ENCODE data around the gene LCN15.
"Not testable (repeated sequence)": the region's sequence is repeated elsewhere in the genome, so short reads cannot be mapped to it uniquely, and the experiment has no call there.

The LCN15 gene, protein sequence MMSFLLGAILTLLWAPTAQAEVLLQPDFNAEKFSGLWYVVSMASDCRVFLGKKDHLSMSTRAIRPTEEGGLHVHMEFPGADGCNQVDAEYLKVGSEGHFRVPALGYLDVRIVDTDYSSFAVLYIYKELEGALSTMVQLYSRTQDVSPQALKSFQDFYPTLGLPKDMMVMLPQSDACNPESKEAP

DNA sequence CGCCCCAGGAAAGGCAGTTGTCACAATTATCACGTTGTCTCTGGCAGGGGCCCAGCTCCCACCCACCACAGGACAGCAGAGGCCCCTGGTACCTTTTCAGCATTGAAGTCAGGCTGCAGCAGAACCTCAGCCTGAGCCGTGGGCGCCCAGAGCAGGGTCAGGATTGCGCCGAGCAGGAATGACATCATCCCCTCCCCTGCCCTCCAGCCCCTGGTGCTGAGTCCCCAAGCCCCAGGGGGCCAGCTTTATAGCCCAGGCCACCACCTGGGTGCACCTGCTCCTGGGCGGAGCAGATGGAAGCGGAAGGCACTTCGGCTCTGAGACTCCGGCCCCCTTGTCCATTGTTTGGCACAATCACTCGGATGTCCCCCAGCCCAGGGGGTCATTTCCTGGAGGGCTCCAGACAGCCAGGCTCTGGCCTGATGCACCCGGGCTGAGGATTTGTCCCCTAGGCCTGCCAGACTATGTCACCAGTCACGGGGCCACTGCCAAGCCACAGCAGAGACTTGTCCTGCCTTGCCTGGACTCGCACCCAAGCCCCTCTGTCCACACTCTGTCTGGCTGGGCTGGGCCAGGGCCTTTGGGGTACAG, at the start of gene LCN15:
LCN15 (minus strand) TSS at position 218 of the 591 bp plus-strand sequence; CDS start at position 188, 30 bp downstream.
- DNase-seq (ENCODE audit: low read depth in 2 of 2) = no peak

DNA sequence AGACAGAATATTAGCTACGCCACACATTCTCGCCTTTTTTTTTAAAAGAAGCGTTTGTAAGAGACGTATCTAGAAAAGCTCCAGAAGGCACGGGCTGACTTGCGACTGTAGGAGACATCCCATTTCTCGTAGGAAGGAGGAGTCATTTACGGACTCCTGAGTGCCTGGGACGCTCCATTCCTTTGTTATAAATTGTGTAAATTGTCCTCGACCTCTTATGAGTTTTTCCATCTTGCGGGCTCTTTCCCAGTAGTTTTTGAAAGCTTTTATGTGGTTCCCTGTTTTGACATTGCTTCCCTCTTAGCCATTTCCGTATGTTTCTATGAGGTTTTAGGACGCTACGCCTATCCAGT, 44.5 kb upstream of the LCN15 start:
- no peak for DNase-seq (ENCODE audit: low read depth in 2 of 2)

DNA sequence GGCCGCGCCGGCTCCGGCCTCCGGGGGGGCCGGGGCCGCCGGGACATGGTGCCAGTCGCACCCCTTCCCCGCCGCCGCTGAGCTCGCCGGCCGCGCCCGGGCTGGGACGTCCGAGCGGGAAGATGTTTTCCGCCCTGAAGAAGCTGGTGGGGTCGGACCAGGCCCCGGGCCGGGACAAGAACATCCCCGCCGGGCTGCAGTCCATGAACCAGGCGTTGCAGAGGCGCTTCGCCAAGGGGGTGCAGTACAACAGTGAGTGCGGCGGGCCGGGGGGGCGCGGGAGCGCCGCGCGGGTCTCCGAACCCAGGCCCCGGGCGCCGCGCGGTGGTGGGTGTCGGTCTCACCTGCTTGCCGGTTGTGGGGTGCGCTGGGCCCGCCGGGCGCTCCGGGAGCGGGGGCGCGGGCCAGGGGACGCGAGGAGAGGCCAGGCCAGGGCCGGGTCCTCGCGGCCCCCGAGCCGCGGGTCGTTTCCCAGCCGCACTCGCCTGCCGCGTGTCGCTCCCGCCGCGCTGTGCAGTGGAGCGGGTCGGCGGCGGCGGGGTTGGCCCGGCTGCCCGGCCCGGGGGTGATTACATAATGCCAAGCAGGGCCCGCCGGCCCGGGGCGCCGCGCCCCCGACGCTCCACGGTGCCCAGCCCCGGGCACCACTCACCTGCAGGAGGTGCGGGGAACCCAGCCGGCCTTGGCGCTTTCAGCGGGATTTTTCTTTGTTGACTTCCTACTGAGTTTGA, 43.9 kb upstream of the LCN15 start:
- peak; percentile 14 to 19 for DNase-seq (ENCODE audit: low read depth in 2 of 2)

DNA sequence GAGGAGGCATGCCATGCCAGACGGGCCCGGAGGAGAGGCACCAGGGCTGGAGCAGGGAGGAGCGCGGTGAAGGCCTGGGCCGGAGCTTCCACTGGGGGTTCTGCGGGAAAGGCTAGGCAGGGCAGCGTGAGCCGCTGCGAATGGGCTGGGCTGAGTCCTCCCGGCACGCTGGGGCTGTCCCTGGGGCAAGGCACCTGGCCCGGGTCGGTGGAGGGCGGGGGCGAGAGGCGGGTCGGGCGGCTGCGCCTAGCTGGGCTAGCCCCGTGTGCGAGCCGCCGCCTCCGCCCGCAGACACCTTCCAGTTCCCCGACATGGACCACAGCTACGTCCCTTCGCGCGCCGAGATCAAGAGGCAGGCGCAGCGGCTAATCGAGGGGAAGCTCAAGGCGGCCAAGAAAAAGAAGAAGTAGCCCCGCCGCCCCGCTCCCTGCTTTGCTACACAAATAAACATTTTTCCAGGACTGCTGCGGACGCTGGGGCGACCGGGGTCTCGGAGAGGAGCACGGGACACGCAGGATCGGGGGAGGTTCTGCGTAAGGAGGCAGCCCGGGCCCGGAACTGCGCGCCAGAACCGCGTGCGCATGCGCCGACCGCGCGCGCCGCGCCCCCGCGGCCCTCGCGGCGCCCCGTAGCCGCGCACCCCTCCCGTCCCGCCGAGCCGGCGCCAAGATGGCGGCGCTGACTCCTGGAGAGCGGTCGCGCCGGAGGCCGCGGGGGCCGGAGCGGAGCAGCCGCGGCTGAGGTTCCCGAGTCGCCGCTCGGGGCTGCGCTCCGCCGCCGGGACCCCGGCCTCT, 43.2 kb upstream of the LCN15 start, which contains the start of gene RABL6:
RABL6 (plus strand) TSS at position 668 of the 794 bp plus-strand sequence. CDS start 249 bp downstream, outside the sequence.
- peak; percentile 64 to 68 for DNase-seq (ENCODE audit: low read depth in 2 of 2)

DNA sequence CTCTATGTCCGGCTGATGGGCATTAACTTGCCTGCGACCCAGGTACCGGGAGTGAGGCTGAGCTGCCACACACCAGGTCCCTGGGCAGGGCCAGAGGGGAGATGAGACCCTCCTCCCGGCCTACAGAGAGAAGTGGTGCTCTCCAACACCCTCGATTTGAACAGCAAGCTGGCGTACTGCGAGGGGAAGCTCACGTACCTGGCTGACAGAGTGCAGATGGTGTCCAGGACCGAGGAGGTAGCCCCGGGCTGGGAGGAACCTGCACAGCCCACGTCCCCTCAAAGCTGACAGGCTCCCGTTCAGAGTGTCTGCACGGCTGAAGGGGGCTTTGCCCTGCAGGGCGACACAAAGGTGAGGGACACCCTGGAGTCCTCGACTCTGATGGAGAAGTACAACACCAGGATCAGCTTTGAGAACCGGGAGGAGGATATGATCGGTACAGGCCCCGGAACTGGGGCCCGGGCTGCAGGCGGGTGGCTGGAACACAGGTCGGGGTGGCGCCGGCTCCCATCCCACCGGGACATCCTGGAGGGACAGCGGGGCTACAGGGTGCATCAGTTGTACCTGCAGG, 42.4 kb upstream of the LCN15 start:
- DNase-seq (ENCODE audit: low read depth in 2 of 2) = no peak

DNA sequence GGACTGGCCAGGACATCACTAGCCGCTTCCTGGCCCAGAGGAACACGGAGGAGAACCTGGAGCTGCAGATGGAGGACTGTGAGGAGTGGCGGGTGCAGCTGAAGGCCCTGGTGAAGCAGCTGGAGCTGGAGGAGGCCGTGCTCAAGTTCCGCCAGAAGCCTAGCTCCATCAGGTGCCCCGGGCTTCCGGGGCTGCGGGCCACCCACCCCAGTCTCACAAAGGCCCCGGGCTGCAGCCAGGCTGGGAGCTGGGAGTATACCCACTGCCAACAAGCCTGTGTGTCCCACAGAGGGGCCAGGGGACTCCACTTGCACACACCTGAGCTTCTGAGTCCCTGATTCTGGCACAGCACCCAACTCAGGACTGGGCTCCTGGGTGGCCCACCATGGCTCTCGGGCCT, 41.7 kb upstream of the LCN15 start:
- no peak for DNase-seq (ENCODE audit: low read depth in 2 of 2)

DNA sequence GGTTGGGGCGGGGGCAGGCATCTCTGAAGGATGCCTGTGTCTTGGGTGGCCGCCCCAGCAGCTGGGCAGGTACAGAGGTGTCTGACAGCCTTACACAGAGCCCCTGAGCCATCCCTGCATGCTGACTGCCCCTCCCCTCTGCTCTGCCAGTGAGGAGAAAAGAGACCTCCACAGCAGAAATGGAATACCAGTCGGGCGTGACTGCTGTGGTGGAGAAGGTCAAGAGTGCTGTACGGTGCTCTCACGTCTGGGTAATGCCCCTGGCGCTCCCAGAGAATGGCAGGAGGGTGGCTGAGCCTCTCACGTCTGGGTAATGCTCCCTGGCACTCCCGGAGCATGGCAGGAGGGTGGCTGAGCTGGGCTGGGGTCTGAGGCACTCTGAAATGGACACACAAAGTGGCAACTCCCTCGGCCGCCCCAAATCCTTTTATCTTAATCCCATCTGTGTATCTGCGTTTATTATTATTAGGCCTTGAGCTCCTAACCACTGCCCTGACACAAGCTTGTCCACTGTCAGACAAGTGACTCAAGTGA, 41.0 kb upstream of the LCN15 start:
- no peak for DNase-seq (ENCODE audit: low read depth in 2 of 2)

DNA sequence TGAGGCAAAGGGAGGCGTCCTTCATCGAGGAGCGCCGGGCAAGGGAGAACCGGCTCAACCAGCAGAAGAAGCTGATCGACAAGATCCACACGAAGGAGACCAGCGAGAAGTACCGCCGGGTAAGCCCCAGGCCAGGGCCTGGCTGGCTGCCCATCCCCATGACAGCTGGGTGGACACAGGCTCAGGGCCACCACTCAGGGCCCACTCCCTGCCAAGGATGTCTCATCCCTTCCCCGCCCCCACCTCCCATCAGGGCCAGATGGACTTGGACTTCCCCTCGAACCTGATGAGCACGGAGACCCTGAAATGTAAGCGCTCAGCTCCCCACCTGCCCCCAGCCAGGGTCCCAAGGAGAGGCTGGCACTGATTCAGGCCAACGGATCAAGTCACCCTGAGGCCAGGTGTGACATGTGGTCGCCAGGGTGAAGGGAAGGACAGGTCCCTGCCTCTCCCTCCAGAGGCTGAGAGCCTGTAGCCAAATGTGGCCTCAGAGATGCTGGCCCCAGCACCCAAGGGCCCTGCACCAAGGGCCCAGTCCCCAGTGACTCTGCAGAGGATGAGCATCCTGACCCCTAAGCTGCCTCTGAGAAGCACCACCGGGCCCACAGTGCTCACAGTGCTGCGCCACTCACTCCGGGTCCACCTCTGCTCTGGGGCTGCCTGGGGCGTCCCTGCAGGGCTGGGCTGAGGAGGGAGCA, 40.3 kb upstream of the LCN15 start:
- no peak for DNase-seq (ENCODE audit: low read depth in 2 of 2)

DNA sequence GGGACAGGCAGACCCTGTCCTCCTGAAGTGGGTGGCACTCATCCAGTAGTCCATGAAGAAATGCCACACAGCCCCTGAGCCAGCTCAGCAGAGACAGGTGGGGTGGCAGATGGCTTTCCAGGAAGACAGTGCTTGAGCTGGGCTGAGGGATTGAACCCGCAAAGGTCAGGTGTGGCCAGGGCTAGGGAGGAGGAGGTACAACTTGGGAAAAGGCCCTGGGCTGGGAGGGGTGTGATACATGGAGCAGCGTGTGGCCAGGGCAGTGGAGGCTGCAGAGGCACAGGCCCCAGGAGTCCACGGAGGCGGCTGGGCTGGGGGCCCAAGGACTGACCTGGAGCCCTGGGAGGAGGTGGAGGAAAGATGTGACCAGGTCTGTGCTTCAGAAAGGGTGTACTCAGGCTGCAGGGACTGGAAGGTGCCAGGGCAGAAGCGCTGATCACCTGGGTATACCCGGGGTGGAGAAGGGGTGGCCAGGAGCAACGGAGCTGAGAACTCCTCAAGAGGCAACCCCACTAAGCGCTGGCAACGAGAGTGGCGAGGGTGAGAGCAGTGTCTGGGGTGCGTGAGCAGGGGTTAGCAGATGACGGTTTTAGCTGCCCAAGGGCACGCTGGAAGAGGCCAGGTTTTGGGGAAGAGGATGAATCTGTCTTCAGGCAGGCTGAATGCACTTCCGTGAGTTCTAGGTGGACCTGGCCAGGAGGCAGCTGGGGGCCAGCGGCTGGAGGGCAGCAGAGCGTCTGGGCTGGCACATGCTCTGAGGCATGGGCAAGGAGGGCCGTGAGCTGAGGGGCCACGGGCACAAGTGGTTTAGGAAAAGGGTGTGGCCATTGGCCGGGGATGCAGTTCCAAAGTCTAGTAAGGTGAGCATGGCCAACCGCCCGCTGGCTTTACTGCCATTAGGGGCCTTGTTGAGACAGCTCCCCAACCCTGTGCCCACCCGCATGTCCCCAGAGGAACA, 39.5 kb upstream of the LCN15 start:
- no peak for DNase-seq (ENCODE audit: low read depth in 2 of 2)

DNA sequence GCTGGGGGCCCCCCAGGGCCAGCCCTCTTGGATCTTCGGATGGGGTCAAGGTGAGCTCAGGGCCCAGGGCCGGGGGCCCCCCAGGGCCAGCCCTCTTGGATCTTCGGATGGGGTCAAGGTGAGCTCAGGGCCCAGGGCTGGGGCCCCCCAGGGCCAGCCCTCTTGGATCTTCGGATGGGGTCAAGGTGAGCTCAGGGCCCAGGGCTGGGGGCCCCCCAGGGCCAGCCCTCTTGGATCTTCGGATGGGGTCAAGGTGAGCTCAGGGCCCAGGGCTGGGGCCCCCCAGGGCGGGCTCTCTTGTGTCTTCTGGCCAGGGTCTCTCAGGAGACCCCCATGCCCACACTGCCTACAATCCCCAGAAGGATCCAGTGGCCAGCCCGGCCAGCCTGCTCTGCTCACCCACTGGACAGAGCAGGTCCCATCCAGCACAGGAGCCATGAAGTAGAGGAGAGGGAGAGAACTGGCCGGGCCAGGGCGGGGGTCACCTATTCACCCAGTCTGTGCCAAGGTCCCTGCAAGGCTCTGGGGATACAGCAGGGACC, 38.8 kb upstream of the LCN15 start:
- not testable (repeated sequence) for DNase-seq (ENCODE audit: low read depth in 2 of 2)

DNA sequence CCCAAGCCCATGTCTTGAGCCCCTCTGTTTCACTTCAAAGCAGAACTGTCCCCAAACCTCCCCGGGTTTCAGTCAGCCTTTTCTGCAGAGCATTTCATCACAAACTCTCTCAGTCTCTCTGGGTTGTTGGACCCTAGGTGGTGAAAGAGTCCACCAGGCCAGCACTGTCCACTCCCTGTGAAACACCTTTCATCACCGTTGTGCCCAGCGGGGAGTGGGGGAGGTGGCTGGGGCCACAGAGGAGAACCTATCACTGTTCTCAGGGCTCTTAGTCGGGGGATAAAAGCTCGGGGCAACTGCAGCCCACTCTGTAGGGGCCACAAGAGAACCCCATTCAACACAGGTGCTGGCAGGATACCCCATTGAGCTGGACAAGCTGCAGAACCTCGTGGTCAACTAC, 38.0 kb upstream of the LCN15 start:
- no peak for DNase-seq (ENCODE audit: low read depth in 2 of 2)

DNA sequence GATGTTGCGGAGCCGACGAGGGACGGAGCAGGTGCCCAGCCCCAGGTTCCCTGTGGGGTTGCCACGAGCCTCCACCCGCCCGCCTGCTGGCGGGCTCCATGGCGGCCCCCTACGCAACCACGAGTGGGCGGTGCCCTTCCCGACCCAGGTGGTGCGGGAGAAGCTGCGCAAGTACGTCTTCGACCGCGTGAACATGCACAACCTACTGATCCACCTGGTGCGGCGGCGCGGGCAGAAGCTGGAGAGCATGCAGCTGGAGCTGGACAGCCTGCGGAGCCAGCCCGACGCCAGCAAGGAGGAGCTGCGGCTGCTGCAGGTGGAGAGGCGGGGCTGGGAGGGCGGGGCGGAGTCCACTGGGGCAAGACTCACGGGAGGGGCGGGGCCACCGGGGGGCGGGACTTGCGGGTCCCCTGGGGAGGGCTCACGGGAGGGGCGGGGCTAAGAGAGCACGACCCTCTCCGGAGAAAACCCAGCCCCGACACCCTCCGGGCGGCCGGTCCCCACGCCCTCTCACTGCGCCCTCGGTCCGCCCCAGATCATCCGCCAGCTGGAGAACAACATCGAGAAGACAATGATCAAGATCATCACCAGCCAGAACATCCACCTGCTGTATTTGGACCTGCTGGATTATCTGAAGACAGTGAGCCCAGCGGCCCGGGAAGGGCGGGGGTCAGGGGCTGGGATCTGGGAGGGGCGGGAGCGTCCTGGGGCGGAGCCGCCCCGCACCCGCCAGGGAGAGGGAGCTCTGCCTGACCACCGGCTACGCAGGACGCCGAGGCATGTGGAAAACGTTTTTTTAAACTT, 35.7 kb upstream of the LCN15 start:
- DNase-seq (ENCODE audit: low read depth in 2 of 2) = peak; percentile 79 to 83

DNA sequence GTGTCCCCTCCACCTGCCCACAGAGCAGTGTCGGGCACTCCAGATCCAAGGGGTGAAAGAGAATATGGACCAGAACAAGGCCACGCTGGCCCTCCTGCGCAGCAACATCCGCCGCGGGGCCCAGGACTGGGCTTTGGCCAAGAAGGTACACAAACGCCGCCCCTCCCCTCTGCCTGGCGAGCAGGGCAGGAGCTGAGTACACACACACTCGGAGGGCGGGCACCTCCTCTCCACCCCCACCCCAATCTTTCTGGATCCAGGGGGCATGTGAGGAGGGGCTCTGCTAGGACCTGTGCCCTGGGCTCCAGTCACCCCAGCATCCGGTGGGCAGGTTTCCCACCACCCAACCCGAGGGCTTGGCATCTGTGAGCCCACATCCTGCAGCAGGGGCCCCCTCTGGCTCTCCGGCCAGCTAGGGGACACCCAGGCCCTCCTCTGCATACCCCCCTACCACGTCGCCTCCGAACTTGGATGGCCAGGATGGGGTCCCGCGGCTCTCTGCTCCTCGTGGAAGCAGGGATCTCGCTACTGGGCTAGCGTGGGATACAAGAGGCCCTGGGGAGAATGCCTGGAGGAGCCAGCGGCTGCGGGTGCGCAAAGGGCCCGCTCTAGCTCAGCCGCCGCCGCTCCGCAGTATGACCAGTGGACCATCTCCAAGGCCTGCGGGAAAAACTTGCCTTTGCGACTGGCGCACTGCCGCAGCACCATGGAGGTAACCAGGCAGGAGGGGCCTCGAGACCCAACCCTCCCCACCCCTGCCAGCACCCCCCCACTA, 34.9 kb upstream of the LCN15 start:
- no peak for DNase-seq (ENCODE audit: low read depth in 2 of 2)

DNA sequence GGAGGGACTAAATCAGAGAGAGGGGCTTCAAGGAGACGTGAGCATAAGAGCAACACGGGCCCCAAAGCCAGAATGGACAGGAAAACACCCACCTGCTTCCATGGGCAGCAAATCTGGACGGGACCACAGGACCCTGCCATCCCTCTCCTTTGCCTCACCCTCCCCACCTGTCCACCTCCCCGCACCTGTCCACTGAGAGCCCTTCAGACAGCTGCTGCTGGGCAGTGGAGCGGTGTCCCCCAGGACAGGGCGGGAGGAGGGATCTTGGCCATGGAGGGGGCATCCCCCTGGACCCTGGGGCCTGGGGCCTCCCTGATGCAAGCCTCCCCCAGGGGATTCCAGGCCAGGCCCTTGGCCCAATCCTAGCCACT, 34.4 kb upstream of the LCN15 start:
- DNase-seq (ENCODE audit: low read depth in 2 of 2) = no peak

DNA sequence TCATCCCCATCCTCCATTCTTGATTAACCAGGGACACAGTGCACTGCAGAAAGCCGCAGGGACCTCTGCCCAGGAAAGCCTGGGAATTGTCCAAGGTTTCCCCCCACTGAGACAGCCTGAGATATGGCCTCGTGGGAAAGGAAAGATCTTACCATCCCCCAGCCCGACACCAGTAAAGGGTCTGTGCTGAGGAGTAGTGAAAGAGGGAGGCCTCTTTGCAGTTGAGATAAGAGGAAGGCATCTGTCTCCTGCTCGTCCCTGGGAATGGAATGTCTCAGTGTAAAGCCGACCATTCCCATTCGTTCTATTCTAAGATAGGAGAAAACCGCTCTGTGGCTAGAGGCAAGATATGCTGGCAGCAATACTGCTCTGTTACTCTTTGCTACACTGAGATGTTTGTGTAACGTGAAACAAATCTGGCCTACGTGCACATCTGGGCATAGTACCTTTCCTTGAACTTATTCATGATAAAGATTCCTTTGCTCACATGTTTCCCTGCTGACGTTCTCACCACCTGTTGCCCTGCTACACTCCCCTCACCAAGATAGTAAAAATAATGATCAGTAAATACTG, 32.5 kb upstream of the LCN15 start:
- not testable (repeated sequence) for DNase-seq (ENCODE audit: low read depth in 2 of 2)

DNA sequence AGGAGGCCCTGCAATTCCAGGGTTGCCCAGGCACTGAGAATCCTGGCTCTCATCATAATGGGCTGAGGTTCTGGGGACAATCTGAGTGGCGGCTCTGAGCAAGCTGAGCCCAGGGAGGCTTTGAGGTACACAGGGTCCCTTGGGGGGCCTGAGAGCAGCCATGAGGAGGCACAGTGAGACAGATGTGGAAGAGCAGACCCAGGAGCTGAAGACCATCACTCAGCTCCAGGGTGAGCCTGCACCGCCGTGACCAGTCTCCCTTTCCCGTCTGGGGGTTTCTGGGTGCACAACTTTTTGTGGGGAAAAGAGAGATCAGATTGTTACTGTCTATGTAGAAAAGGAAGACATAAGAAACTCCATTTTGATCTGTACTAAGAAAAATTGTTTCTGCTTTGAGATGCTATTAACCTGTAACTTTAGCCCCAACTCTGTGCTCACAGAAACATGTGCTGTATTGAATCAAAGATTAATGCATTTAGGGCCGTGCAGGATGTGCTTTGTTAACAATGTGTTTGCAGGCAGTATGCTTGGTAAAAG, 32.0 kb upstream of the LCN15 start, which contains the start of gene CCDC183:
CCDC183 (plus strand) TSS at position 101 of the 537 bp plus-strand sequence; CDS start at position 161, 60 bp downstream.
- no peak for DNase-seq (ENCODE audit: low read depth in 2 of 2)

DNA sequence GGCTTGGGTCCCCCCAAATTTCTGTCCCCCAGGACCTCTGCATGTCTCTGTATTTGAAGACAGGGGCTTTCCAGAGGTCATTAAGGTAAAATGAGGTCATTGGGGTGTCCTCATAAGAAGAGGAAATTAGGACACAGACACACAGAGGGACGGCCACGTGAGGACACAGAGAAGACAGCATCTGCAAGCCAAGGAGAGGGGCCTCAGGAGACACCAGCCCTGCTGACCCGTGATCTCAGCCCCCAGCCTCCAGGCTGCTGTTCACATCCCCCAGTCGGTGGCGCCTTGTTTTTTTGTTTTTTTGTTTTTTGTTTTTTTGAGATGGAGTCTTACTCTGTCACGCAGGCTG, 30.7 kb upstream of the LCN15 start:
- DNase-seq (ENCODE audit: low read depth in 2 of 2) = no peak

Data from stimulated activated CD8-positive, alpha-beta memory T cell treated with anti-CD3 and anti-CD28 coated beads, Interleukin-7, amount 100 ng/mL, for 1 hour (primary cell).